GM21360 (cell line): Measurements from ENCODE around the gene GP1BB.

ENCODE experiments used
- ATAC-seq: cut with Tn5 transposase; IDR thresholded peaks from one replicate; pipeline ENCODE4 v1.9.1; 2021; ENCODE audit warnings: mild to moderate bottlenecking, moderate library complexity; ENCODE audit not compliant: unreplicated experiment

Gene GP1BB

GRCh38 chr22:19754701-19755144, 31.4 kb downstream of the GP1BB start:
- no peak for ATAC-seq

- no peak for ATAC-seq
Measured at GRCh38 chr22:19755145-19755710, 31.9 kb downstream of the GP1BB start.

- no peak for ATAC-seq
Measured at GRCh38 chr22:19755722-19756287, 32.5 kb downstream of the GP1BB start.

GRCh38 chr22:19756288-19757128, 33.2 kb downstream of the GP1BB start:
- no peak for ATAC-seq

- no peak for ATAC-seq
Measured at GRCh38 chr22:19757140-19757984, 34.0 kb downstream of the GP1BB start.

GRCh38 chr22:19757985-19758895, 34.9 kb downstream of the GP1BB start:
- ATAC-seq = no peak

- ATAC-seq = no peak
Measured at GRCh38 chr22:19758896-19759426, 35.6 kb downstream of the GP1BB start.

GRCh38 chr22:19759427-19760057, 36.2 kb downstream of the GP1BB start:
- ATAC-seq = no peak

- ATAC-seq = no peak
Measured at GRCh38 chr22:19760058-19760950, 37.0 kb downstream of the GP1BB start, which contains the start of gene TBX1. Gene TBX1 (plus strand): TSS chr22:19760778. CDS start chr22:19760844, 66 bp downstream.

GRCh38 chr22:19760951-19761724, 37.8 kb downstream of the GP1BB start:
- no peak for ATAC-seq

GRCh38 chr22:19761725-19762567, 38.6 kb downstream of the GP1BB start:
- ATAC-seq = no peak

- ATAC-seq = no peak
Measured at GRCh38 chr22:19762568-19763457, 39.5 kb downstream of the GP1BB start.

- ATAC-seq = no peak
Measured at GRCh38 chr22:19763458-19764298, 40.3 kb downstream of the GP1BB start.

GRCh38 chr22:19764299-19764593, 40.9 kb downstream of the GP1BB start:
- no peak for ATAC-seq
